ENCODE results near the gene MBNL2.

- TF ChIP-seq CTCF (IDR thresholded peaks at IDR 0.05; ENCODE audit: insufficient read depth, low read length, poor library complexity, severe bottlenecking), result no peak
- no peak for TF ChIP-seq EZH2phosphoT487 (conservative IDR thresholded peaks at IDR 0.05; ENCODE audit: low read length)
These were observed 58.9 kb downstream of the MBNL2 start for GRCh38 chr13:97281028-97281427.
